Measurements from ENCODE around the gene CENPVL1.

GRCh38 chrX:51694254-51694653 is 16.1 kb upstream of the CENPVL1 start:
- TF ChIP-seq CTCF (optimal IDR thresholded peaks at IDR 0.05 in 1 of 3, IDR thresholded peaks at IDR 0.05 in 1 of 3, conservative IDR thresholded peaks at IDR 0.05 in 1 of 3; ENCODE audit: extremely low read depth in 1 of 3, insufficient read depth in 2 of 3, low read length in 3 of 3) (no peak), EZH2 (IDR thresholded peaks at IDR 0.05; ENCODE audit: low read length) (no peak)

Data from keratinocyte (primary cell).